CD4-positive, alpha-beta T cell treated with Interleukin-17A for 4 hours (primary cell): ENCODE measurements around the gene NUP133.
"Not testable (repeated sequence)": the region's sequence is repeated elsewhere in the genome, so short reads cannot be mapped to it uniquely, and the experiment has no call there.

Experiments used
- DNase-seq: peaks from one replicate; pipeline ENCODE4 v3.0.0-alpha.2; 2020; ENCODE audit warnings: mixed read lengths

NUP133 gene

GRCh38 chr1:229411434-229412055 is 96.6 kb downstream of the NUP133 start:
- DNase-seq = no peak

- no peak for DNase-seq
Observed at GRCh38 chr1:229410692-229411433, 97.3 kb downstream of the NUP133 start.

DNA sequence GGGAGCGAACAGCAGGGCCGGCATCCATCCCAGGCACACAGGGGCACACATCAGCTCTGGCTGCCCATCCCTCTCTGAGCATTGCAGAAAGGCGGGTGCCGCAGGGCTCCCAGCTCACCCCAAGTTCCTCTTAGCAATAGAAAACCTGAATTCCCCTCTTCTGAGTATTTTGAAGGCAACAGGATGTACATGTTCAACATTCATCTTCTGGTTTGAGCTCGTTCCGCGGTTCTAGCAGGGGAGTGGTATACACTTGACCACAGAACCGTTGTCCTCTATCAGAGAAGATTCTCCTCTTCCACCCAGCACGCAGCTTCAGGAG is 97.8 kb downstream of the NUP133 start:
- DNase-seq = no peak

DNA sequence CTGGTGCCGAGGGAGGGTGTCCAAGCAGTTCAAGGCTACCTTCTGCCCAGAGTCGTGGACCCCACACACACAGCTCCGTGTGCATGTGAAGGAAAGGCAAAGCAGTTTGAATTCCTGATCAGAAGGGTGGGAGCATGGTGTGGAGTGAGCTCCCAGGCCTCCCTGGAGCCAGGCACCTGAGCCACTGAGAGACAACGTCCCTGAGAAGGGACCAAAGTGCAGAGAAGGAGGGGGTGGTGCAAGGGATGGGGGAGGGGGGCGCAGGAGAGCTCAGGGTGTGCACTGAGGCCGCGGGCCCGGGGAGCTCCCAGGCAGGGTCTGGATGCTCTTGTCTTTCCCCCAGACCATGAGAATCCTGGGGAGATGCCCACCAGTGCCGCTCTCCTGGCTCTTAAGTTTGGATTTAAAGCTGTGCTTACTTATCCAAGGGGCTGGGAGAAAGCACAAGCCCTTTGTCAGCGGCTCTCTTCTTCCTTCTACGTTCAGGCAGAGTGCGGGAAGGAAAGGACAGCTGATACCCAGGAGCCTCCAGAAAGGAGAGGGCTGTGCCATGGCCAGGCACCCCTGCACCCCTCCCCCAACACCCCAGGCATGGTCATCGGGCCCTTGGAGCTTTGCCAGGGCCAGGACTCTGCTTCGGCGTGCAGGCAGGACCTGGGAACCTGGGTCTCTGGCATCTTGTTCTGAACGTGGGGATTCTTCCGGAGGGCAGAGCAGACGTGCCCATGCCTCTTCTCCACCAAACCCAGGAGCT is 98.3 kb downstream of the NUP133 start:
- DNase-seq = no peak

- DNase-seq = no peak
Observed at GRCh38 chr1:229408458-229409037, 99.6 kb downstream of the NUP133 start.

DNA sequence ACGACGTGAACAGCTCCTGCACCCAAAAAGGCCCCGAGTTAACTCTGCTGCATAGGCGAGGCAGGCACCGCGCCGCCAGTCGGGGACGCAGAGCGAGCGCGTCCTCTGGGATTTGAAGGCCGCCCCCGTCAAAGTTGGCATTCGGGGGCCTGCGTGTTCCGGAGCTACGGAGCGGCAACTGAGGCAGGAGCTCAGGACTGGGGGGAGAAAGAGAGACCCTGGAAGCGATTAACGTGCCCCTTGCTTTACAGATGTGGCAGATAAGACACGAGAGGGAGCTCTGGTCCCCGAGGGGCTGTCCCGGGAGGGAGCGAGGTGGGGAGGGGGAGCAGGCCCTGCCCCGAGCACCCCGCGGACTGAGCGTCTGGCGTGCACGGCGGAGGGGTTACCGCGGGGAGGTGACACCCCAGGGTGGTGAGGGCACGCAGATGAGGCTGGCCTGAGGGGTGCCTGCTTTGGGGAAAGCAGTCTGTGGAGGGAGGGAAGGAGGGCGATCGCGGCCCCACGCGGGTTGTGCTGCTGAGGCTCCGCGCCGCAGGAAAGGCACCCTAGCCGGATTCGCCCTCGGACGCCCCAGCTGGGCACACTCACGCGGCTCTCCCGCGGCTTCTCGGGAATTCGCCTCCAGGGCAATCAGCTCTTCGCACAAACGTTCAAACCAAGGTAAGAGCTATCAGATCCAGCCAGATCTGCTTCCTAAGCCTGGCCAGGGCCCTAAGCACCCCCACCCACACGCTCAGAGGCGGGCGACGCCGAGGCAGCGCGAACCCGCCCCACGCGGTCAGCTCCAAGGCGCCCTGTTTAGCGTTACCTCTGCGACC is 100.7 kb downstream of the NUP133 start:
- DNase-seq = no peak

GRCh38 chr1:229406798-229407197 is 101.3 kb downstream of the NUP133 start:
- DNase-seq = no peak

GRCh38 chr1:229403573-229403972 is 104.6 kb downstream of the NUP133 start:
- DNase-seq = no peak

DNA sequence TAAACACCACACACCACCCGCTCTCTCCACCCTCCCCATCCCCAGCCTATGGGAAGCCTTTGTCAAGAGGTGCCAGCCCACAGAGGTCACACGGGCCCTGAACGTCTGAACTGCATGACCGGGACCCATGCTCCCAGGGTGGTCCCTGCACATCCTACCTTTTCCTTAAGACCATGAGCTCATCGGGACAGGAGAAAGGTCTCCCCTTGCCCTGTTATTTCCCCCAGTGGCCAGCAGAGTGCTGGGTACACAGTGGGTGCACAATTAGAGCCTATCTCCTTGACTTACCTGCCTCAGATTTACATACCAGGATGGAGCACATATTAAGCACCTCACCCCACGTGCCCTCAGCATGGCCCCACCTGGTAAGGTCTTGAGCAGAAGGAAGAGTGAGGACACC is 105.1 kb downstream of the NUP133 start:
- DNase-seq = no peak

DNA sequence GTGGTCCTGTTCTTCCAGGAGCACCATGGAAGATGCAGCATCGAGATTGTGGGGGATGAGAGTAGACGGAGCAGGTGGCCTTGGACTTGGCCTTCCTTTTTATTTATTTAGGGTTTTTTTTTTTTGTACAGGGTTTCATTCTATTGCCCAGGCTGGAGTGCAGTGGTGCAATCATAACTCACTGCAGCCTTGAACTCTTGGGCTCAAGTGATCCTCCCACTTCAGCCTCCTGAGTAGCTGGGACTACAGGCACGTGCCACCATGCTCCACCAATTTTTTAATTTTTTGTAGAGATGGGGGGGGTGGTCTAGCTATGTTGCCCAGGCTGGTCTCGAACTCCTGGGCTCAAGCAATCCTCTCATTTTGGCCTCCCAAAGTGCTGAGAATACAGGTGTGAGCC is 105.8 kb downstream of the NUP133 start:
- not testable (repeated sequence) for DNase-seq

GRCh38 chr1:229397762-229398161 is 110.4 kb downstream of the NUP133 start:
- no peak for DNase-seq

GRCh38 chr1:229396585-229397206 is 111.4 kb downstream of the NUP133 start:
- DNase-seq = no peak

- DNase-seq = not testable (repeated sequence)
Observed at GRCh38 chr1:229394517-229394916, 113.6 kb downstream of the NUP133 start.

DNA sequence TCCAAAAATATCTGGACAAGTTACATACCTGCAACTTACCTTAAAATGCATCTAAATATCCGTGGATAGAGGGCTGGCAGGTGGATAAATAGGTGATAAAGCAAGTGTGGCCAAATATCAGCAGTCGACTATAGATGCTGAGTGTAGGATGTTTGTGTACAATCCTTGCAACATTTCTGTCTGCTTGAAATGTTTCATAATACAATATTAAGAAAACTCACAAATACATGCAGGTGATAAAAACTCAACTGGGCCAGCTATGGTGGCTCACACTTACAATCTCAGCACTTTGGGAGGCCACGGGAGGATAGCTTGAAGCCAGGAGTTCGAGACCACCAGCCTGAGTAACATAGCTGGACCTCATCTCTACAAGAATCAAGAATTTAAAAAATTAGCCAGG is 115.2 kb downstream of the NUP133 start:
- DNase-seq = no peak
